Mucosa of stomach (tissue), 1 donor: ENCODE measurements around the gene GAPDH.

Source experiments
- H3K27me3 ChIP-seq: one replicate; pipeline ENCODE4 v1.7.0; 2013; ENCODE audit warnings: mild to moderate bottlenecking, low read length; ENCODE audit not compliant: control insufficient read depth, insufficient read depth
- H3K36me3 ChIP-seq: one replicate; pipeline ENCODE4 v1.7.0; 2013; ENCODE audit warnings: low read length; ENCODE audit not compliant: control insufficient read depth, insufficient read depth
- H3K4me1 ChIP-seq: one replicate; pipeline ENCODE4 v1.7.0; 2013; ENCODE audit warnings: mild to moderate bottlenecking, low read length; ENCODE audit not compliant: control insufficient read depth, insufficient read depth
- H3K4me3 ChIP-seq: one replicate; pipeline ENCODE4 v1.7.0; 2013; ENCODE audit warnings: low read length
- H3K9ac ChIP-seq: one replicate; pipeline ENCODE4 v1.7.0; 2013; ENCODE audit warnings: mild to moderate bottlenecking, low read length, moderate library complexity
- H3K9me3 ChIP-seq: one replicate; pipeline ENCODE4 v1.7.0; 2013; ENCODE audit warnings: mild to moderate bottlenecking, low read length, moderate library complexity; ENCODE audit not compliant: control insufficient read depth
- donor health status: Pancreatic carcinoma.

Gene GAPDH

DNA sequence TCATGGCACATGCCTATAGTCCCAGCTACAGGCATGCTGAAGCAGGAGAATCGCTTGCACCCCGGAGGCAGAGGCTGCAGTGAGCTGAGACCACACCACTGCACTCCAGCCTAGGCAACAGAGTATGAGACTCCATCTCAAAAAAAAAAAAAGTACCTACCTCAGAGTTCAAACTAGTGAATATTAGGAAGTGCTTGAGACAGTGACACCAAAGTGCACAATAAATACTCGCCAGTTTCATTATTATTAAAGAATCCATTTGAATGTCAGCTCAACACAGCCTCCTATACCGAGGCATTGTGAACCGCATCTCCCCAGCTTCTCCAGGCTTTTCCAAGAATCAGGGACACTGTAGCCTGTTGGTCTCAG lies 5.0 kb downstream of the GAPDH start:
- peaks cover 22% of the 10 kb centered on the region for H3K36me3 ChIP-seq
- H3K9ac ChIP-seq: no peak overlapping the region
- H3K27me3 ChIP-seq: no peaks in the 10 kb centered on the region
- peaks cover 62% of the 10 kb centered on the region for H3K4me1 ChIP-seq
- no peak overlapping the region for H3K4me3 ChIP-seq
- no peaks in the 10 kb centered on the region for H3K9me3 ChIP-seq

DNA sequence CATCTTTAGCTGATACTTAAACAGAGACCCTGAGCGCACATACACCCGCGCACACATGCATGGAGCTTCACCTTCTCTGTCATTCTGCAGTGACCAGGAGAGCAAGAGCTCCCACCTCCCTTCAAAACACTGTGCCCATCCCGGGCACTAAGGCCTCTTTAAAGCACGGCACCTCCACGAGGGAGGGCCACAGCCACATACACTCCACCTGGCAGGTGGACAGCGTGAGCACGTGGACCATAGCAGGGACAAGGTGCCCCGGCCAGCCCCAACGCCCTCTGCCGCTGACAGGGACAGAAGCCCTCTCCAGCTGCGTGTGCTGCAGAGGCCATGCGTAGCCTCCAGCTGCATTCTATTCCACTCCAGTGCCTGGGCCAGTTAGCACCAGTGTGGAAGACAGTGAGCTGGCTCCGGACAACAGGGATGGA lies 5.4 kb downstream of the GAPDH start:
- Histone ChIP-seq H3K36me3 (peaks cover 22% of the 10 kb centered on the region), H3K9ac (no peak overlapping the region), H3K4me3 (no peak overlapping the region), H3K27me3 (no peaks in the 10 kb centered on the region), H3K9me3 (no peaks in the 10 kb centered on the region), H3K4me1 (peaks cover 62% of the 10 kb centered on the region)

DNA sequence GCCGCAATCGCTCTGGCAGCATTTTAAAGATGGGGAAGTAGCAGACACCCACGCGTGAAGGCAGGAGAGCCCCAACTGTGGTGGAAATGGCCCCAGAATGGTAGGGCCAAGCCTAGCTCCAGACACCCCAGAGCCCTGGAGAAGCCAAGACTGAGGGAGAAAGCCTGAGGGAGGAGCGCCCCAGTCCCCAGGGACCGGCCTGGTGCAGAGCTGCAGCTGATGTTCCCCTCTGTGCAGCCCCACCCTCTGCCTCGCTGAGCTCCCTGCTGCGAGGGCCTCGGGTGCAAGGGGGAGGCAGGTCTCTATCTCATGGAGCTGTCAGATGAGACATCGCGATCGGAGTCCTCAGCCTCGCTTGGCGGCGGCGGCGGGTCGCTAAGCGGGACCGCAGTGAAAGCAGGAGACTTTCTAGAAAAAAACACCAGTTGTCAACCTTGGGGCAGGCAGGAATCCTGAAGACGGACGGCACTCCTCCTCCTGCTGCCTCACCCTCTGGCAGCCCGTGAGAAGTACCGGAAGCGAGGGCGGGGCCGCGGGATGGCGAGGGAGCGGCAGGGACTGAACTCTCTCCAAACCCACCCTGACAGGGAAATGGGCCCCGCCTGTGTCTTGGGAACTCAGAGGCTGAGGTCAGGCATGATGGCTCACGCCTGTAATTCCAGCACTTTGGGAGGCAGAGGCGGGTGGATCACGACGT lies 6.0 kb downstream of the GAPDH start:
- Histone ChIP-seq H3K9ac (no peak overlapping the region), H3K4me1 (peaks cover 61% of the 10 kb centered on the region), H3K4me3 (no peak overlapping the region), H3K9me3 (no peaks in the 10 kb centered on the region), H3K36me3 (peaks cover 22% of the 10 kb centered on the region), H3K27me3 (no peaks in the 10 kb centered on the region)

DNA sequence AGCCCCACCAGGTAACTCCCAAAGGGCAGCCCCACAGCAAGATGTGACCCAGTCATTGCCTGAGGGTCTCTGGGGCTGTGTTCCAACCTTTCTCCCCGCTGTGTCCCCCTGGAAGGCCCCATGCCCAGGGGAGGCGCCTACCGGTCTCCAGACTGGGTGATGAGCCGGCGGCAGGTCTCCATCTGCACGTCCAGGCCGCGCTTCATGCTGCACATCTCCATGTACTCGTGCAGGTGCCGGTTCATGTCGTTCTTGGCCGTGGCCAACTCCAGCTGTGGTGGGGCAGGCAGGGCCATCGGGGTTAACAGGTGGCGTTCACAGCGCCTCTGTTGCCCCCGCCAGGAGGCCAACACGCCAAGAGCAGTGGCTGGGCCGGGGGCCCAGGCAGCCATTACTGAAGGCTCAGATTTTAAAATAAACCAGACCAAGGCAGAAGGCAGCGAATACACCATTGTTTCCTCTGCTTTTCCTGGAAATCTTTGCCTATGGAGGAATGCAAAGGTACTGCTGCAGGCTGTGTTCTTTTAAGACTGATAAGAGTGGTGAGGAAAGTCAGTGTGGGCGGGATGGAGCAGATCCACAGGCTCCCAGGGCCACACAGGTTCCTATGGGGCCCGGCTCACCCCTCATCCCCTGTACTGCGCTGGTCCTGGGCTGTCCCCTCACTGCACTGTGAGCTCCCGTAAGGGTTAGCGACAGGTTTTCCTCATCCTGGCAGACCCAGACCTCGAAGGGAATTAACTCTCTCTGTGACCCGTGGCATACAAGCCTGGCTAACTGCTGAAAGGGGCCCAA lies 7.3 kb downstream of the GAPDH start:
- peaks cover 22% of the 10 kb centered on the region for H3K36me3 ChIP-seq
- H3K4me1 ChIP-seq: peaks cover 48% of the 10 kb centered on the region

DNA sequence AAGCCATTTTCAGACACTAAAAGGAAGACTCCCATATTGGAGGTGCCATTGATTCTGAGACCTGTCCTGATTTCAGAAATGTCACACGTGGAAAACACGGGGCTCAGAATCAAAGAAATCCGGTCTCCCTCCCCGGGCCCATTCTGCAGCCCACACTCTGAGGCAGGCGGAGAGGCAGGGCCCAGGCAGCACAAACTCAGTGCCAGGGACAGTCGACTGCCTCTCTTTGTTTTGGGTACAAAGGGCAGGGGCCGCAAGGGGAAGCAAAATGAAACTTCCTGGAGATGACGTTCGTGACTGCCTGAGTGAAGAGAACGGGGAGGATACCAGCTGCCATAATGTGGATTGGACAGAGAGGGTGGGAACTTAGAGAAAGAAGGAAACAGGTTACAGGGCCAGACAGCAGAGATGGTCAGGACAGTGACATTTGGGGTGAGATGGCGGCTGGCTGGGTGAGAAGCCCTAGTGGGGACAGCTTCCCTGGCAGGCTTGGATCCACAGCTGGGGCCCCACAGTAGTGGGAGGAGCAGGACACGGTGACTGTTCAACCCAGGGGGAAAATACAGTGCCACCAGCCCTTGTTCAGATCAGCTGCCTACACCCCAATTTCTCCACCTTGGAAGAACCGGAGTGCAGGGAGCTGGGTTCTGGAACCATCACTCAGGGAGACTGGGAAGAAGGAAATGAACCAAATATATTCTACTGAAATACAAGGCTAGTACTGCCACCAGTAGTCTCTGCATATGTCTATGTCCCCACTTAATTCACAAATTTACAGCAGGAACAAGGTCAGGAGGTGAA lies 8.1 kb downstream of the GAPDH start:
- H3K36me3 ChIP-seq: peaks cover 14% of the 10 kb centered on the region
- H3K9ac ChIP-seq: peak overlapping the region; percentile 23
- H3K4me1 ChIP-seq: peaks cover 43% of the 10 kb centered on the region
- no peaks in the 10 kb centered on the region for H3K9me3 ChIP-seq
- no peak overlapping the region for H3K4me3 ChIP-seq
- H3K27me3 ChIP-seq: no peaks in the 10 kb centered on the region

More for the DNA sequence above, 7.3 kb downstream of the GAPDH start:
- Histone ChIP-seq H3K4me3 (no peak overlapping the region), H3K9me3 (no peaks in the 10 kb centered on the region), H3K9ac (peak overlapping the region; percentile 33), H3K27me3 (no peaks in the 10 kb centered on the region)

DNA sequence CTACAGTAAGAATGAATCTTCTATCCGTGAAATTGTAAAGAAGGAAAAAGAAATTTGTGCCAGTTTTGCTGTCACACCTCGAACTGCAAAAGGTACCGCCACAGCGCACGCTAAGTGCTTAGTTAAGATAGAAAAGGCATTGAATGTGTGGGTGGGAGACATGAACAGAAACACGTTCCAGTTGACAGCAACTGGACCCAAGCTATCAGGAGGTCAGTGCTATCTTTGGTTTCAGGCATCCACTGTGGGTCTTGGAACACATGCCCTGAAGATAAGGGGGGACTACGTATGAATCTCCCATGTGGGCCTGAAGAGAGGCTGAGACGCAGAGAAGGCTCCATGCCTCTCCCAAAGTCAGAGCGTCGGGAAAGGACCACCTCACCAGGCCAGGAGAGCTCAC lies 11.7 kb downstream of the GAPDH start:
- no peaks in the 10 kb centered on the region for H3K27me3 ChIP-seq
- peaks cover 27% of the 10 kb centered on the region for H3K4me1 ChIP-seq
- no peaks in the 10 kb centered on the region for H3K36me3 ChIP-seq
- no peak overlapping the region for H3K9ac ChIP-seq
- H3K4me3 ChIP-seq: no peak overlapping the region
- H3K9me3 ChIP-seq: no peaks in the 10 kb centered on the region

DNA sequence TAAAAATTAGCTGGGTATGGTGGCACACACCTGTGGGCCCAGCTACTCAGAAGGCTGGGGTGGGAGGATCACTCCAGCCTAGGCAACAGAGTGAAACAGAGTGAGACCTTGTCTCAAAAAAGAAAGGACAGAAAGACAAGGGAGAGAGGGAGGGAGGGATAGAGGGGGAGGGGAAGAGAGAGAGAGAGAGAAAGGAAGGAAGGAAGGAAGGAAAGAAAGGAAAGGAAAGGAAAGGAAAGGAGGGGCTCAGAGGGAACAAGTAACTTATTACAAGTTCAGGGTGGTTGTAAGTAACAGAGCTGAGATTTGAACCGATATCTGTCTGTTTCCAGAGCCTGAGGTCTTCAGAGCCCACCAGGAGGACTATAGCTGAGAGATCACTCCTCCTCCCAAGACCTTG lies 13.2 kb downstream of the GAPDH start:
- Histone ChIP-seq H3K4me3 (no peak overlapping the region), H3K27me3 (no peaks in the 10 kb centered on the region), H3K9ac (no peak overlapping the region), H3K9me3 (no peaks in the 10 kb centered on the region), H3K36me3 (no peaks in the 10 kb centered on the region), H3K4me1 (peaks cover 26% of the 10 kb centered on the region)

DNA sequence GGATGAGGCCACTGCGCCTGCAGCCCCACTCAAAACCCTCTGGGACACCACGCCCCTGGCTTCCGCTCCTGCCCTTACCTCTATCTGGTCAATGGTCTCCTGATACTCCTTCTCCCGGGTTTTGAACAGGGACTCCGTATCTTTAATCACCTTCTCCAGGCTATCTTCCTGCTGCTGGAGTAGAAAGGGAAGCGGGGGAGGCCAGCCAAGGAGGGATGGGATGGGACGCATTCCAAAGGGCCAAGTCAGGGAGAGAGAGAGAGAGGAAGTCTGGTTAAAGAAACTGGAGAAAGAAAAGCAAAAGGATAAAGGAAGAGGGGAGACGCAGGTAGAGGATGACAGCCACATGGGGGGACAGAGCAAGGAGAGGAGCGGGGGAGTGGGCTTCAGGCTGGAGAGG lies 13.7 kb downstream of the GAPDH start:
- no peak overlapping the region for H3K9ac ChIP-seq
- H3K9me3 ChIP-seq: no peaks in the 10 kb centered on the region
- H3K4me3 ChIP-seq: no peak overlapping the region
- no peaks in the 10 kb centered on the region for H3K27me3 ChIP-seq
- H3K36me3 ChIP-seq: no peaks in the 10 kb centered on the region
- H3K4me1 ChIP-seq: peaks cover 24% of the 10 kb centered on the region

DNA sequence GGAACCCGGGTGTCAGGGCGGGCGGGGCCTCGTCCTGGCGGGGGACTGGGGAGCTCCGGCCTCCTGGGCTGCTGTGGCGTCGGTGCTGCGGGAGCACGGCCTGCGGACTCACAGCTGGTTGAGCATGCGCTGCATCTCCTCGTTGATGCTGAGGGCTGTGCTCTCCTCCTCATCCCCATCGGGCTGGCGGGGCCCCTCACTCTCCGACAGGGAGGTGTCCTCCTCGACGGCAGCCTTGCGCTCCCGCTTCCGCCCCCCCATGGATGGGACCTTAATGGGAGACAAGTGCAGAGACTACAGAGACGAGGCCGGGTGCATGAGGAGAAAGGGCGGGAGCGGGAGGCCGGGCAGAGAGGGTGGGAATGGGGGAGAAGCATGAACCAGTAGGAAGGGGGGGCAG lies 14.2 kb downstream of the GAPDH start:
- no peaks in the 10 kb centered on the region for H3K27me3 ChIP-seq
- no peaks in the 10 kb centered on the region for H3K36me3 ChIP-seq
- H3K4me3 ChIP-seq: no peak overlapping the region
- no peak overlapping the region for H3K9ac ChIP-seq
- H3K4me1 ChIP-seq: peaks cover 28% of the 10 kb centered on the region
- H3K9me3 ChIP-seq: no peaks in the 10 kb centered on the region

DNA sequence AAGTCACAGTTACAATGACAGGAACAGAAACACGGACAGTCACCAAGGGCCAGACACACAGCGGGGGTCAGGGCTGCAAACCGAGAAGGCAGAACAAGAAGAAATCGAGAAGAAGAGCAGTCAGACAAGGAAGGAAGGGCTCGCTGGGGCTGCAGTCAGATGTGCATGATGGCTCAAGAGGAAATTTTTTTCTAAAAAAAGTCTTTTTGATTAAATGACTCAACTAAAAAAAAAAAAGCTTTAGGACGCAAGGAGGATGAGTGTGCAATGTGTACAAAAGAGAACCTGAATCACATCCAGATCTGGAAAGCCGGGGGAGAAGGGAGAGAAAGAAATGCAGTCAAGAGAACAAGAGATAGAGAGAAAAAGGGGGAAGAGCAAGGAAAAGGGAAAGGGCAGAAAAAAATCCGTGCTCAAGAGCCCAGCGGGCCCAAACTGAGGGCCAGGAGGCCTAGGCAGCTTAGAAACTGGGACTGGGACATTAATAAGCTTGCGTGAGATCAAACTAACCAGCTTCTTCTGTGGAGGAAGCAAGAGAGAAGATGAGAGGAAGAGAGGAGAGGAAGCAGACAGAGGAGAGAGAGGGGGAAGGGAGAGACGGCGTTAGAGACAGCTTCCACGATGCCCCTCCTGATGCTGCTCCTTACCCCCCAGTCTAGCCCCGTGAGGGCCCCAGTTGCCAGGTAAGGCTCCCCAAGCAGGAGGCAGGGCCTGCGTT lies 14.8 kb downstream of the GAPDH start:
- Histone ChIP-seq H3K9me3 (no peaks in the 10 kb centered on the region), H3K9ac (no peak overlapping the region), H3K4me1 (peaks cover 31% of the 10 kb centered on the region), H3K27me3 (no peaks in the 10 kb centered on the region), H3K4me3 (no peak overlapping the region), H3K36me3 (no peaks in the 10 kb centered on the region)

DNA sequence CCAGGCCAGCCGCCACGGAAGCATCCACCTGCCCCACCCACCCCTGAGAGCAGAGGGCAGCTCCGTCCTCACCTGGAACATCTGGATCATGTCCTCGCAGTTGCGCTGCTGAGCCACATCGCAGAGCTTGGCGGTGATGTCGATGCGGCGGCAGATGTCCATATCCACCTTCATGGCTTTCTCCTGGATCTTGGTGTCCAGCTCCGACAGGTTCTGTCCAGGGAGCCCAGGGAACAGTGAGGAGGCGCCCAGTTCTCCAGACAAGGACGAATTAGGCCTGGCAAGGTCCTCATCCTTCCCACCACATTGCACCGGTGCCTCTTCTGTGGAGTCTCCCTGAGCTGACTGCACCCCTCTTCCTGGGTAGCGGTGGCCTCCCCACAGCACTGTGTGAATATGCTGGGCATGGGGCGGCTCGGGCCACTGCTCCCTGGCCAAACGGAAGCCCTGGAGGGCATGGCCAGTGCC lies 15.4 kb downstream of the GAPDH start:
- peaks cover 31% of the 10 kb centered on the region for H3K4me1 ChIP-seq
- no peaks in the 10 kb centered on the region for H3K36me3 ChIP-seq
- no peak overlapping the region for H3K4me3 ChIP-seq
- H3K27me3 ChIP-seq: no peaks in the 10 kb centered on the region
- no peaks in the 10 kb centered on the region for H3K9me3 ChIP-seq
- H3K9ac ChIP-seq: no peak overlapping the region
